GM19395 (cell line): Measurements from ENCODE around the gene MOCS3.

Experiments used
- ATAC-seq: cut with Tn5 transposase; IDR thresholded peaks from one replicate; pipeline ENCODE4 v1.9.1; 2021; ENCODE audit warnings: mild to moderate bottlenecking, moderate library complexity; ENCODE audit not compliant: unreplicated experiment

The MOCS3 gene

DNA sequence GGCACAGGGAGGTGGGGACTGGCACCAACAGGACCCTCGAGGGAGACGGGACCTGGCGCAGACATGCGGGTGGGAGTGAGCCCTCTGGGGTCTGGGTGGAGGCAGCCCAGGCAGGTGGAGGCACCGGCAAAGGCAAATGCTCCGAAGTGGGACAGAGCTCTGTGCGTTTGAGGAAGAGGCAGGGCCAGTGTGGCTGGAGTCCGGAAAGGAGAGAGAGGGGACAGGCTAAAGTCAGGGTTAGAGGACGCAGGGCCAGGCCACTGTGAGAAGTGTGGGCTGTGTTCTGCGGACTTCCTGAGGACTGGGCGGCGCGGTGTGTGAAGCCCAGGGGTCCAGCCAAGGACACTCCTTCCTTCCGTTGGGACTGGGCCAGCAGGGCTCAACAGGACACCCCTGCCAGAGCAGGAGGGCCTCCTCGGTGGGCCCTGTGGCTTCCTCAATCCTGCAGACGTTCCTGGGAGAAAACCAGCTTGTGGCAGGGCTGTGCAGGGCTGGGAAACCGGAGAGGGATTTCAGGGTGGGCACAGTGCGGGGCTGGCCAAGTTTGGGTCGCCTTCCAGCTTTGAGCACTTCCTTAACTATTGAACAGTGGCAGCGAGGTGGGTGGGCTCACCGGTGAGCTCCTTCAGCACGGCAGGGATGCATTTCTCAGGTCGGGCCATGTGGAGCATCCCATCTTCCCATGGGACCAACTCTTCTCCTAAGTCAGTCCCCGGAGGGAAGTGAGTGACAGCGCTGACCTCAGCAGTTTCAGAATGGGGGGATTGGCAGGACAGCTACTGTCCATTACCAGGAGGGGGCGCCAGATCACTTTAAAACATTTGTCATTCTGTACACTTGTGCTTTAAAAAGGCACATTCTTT lies 22.5 kb downstream of the MOCS3 start:
- peak; percentile 56 for ATAC-seq

DNA sequence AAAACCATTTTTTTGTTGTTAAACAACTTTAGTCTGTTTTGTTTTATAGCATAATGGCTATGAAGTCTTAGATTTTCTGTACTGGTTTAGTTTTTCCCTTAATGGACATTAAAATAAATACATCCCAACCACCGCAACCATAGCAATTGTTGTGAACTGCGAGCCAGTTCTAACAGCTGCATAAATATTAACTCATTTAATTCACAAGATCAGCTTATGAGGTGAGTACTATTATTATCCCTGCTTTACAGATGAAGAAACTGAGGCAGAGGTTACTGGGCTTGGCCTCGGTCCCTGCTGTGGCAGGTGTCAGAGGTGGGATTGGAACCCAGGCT lies 23.1 kb downstream of the MOCS3 start:
- no peak for ATAC-seq

DNA sequence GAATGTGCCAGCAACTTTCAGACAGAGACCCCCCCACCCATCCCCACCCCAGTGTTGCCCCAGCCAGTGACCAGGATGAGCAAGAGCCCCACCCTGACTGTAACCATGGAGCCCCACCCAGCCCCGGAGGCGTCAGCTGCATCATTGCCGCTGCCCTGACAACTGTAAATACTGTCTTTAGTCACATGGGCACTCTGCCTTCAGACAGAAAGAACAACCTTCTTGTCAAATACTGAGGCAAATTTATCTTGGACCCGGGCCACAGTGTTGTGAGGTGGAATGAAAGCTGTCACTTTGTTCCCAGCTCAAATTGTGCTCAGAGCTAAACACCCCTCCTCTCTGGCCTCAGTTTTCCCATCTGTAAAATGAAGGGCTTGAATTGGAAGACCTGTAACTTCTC lies 23.7 kb downstream of the MOCS3 start:
- ATAC-seq, result no peak

DNA sequence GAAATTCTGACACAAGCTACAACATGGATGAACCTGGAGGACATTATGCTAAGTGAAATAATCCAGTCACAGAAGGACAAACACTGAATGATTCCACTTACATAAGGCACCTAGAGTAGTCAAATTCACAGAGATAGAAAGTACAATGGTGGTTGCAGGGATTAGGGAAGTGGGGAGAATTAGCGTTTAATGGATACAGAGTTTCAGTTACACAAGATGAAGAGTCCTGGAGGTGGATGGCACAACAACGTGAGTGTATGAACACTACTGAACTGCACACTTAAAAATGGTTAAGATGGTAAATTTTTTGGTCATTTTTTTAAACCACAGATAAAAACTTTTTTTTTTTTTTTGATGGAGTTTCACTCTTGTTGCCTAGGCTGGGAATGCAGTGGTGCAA lies 24.7 kb downstream of the MOCS3 start:
- no peak for ATAC-seq

DNA sequence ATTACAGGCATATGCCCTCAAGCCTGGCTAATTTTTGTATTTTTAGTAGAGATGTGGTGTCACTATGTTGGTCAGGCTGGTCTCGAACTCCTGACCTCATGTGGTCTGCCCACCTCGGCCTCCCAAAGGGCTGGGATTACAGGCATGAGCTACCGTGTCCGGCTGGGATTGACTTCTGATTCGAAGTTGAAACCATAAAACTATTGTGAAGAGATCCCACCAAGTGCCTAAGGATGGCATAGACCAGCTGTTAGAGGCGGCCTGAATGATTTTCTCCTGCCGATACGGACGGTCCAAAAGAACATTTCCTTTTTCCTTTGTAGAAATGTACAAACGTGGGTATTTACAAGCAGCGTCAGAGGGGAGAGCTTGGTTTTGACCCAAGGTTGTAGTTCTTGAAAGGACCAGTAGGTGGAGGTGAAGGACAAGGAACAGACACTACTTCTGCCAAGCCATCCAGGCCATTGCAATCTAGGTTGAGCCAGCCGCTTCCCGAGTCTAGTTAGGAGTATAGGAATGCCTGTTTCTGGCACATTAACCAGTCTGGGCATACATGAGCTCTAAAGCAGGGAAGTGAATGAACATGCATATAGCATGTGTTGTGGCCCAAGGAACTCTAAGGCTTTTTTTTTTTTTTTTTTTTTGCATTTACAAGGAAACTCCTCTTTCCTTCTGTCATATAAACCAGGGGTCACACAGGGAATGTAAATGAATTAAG lies 29.0 kb downstream of the MOCS3 start:
- ATAC-seq, result peak; percentile 74

DNA sequence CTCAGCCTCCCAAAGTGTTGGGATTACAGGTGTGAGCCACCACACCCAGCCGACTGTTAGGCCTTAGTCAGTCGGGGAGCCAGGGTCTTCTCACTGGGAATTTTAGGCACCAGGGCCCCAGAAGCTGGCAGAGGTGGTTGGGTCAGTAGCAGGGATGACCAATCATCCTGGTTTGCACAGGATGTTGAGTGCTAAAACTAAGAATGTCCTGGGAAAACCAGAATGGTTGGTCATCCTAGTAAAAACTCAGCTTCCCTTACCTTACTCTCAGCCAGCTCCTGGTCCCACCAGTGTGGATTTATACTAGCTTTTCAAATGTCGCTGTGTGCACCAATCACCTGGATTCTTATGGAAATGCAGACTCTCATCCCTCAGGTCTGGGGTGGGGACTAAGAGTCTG lies 32.5 kb downstream of the MOCS3 start:
- no peak for ATAC-seq

DNA sequence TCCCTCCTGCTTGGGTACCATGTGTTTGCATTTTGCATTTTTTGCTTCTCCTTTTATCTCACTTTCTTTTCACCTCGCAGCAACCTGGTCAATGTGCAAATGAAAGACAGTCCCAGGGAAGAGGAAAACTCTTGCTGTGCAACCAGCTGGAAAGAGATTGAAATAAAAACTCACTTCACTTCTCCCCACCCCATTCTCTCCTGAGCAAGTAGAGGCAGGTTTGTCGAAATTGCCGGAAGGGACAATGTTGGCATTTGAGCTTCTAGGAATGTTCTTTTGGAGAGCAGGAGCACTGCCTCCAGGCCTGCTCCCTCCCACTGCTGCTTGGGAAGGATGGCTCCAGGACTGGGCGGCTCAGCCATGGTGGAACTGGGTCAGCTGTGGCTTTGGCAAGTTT lies 33.7 kb downstream of the MOCS3 start:
- ATAC-seq, result no peak

DNA sequence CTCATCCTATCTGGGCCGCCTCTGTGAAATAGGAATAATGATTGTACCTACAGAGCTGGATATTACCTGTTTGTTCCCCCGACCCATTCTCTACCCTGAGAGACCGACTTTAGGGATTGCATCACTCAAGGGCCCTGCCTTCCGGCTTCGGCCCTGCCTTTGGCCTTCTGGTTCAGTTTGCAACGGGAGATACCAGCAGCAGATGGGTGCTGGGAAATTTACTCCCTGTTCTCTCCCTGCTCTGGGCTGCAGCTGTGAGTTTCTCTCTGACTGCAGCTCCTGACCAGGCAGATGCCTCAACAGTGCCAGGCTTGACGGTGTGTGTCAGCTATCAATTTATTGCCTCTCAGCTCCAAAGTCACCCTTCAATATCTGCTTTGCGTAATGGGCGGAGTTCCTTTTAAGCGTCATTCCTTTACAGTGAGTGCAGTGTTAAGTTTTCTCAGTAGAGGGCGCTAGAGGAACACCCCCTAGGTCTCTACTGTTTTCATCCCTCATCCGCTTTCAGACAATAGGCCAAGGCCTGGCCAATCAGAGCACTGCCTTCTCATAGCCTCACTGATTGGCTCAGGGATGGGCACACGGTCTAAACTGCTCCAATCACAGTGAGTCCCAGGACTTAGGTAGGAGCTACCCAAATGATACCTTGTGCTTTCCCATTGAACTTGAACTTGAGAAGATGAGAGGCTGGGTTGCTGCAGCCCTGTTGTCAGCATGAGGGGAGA lies 34.3 kb downstream of the MOCS3 start:
- ATAC-seq, result no peak

DNA sequence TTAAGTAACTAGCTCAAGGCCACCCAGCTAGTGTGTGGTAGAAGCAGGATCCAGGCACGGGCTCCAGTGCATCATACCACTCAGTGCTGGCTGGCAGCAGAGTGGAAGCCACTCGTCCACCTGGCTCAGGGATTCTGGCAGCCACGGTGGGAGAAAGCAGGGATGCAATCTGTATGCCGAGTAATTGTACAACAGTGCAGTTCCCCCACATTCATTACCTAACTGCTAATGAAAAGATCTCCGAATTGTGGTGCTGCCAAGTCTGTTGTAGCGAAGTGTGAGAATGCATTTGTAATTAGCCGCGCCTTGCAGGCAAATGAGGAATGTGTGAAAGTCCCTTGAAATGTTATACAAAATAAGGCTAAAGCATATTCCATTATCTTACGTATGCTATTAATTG lies 35.3 kb downstream of the MOCS3 start:
- no peak for ATAC-seq

DNA sequence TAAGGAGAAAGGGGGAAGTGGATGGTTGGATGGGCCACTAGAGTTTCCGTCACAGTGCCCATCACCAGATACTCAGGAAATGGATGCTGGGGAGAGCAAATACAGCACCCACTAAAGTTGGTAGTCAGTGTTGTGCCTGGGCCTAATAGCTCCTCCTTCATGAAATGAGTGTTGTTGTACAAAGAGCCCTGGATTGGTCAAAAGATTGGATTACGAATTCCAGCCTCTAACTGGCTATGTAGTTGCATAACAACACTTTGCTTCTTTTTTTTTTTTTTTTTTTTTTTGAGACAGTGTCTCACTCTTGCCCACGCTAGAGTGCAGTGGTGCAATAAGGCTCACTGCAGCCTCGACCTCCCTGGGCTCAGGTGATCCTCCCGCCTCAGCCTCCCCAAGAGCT lies 36.9 kb downstream of the MOCS3 start:
- no peak for ATAC-seq

DNA sequence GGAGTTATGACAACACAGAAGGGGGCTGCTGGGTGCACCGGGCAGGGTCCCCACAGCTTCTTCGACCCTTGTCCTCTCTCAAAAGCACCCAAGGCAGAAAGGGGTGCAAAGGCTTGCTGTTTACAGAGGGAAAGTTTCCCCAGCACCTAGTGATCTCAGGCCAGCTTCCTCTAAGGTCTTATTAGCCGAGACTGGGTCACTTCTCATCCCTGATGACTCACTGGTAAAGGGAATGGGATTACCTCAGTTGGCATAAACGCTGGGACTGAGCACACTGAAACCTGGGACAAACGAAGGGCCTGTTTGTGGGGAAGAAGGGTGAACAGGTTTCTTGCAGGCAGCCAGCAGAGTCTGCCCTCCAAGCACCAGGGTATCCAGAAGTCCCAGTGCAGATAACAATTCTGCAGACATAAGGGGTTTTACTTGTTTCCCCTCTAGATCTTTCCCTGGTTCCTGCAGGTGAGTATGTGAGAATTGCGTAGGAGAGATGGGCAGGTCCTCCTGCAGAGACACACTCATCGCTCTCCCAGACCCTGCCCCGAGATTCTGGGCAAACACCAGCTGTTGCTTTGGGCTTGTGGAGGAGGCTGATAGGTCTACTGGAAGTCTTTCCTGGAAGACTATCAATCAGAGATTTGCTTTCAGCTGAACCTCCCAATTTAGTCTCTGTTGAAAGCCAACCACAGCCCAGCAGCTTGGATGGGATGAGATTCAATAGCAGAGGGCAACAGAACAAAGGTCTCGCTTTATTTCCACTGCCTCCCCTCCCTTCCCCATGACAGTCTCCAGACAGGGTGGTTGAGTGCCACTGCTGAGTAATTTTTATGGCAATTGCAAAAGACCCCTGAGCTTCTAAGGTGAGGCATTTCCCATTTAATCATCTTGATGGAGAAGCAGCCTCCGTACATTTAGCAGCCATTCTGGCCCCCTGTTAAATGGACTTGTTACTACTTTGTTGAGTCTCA lies 38.6 kb downstream of the MOCS3 start:
- ATAC-seq, result no peak

DNA sequence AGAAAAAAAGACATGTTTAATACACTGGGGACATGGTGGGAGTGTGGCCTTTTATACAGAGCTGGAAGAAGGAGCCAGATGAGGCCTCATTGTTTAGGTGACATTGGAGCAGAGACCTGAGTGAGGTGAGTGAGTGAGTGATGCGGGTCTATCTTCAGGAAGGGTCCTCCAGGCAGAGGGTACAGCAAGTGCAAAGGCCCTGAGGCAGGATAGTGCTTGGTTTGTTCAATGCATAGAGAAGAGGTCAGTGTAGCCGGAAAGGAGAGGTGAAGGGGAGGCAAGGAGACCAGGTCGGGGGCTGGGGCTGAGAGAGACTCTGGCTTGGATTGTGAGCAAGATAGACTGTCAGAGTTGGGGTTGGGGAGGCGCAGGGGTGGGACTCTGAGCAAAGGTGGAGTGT lies 40.7 kb downstream of the MOCS3 start:
- ATAC-seq, result no peak

DNA sequence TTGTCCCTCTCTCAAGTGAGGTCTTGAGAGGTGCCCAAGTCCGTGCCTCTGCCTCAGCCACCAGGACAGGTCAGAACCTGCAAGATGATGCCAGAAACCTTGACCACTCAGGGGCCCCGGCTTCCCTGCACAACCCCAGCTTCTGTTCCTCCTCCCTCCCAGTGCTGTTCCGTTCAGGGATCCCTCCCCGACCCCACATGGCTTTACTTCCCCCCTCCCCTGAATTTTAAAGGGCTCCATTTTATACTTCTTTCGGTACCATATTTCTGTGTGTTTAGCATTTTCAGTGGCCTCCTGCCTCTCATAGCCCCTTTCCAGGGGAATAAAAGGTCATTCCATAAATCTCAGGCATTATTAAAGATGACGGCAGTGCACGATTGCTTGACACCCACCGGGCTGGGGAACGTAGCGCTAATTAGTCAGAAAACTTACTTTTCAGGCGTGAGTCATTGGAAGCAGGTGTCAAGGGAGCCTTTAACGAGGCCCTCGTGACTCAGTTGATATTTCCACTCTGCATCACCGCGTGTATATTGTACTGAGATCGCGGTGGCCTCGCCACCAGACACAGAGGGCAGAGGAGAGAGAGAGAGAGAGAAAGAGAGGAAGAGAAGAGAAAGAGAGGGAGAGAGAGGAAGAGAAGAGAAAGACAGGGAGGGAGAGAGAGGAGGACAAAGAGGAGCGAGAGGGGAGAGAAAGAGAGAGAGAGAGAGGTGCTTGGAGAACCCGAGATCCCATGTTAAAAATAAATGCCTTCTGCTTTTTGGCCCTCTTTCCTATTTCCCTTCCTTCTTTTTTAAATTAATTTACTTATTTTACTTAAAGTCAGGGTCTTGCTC lies 43.0 kb downstream of the MOCS3 start:
- no peak for ATAC-seq

DNA sequence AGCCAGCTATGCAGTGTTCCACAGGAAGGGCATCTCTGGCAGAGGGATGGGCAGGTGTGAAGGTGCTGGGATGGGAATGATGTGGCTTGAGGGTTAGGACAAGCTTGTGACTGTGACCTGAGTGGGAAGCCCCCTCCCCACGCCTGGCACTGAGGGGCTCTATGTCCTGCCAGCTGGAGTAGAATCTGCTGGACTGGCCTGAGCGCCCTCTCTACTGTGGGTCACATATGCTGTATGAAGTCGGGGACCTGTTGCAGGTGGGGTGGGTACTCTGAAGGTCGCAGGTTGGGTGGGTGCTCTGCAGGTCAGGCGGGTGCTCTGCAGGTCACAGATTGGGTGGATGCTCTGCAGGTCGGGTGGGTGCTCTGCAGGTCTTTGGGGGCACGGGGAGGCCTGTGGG lies 44.0 kb downstream of the MOCS3 start:
- ATAC-seq, result no peak

DNA sequence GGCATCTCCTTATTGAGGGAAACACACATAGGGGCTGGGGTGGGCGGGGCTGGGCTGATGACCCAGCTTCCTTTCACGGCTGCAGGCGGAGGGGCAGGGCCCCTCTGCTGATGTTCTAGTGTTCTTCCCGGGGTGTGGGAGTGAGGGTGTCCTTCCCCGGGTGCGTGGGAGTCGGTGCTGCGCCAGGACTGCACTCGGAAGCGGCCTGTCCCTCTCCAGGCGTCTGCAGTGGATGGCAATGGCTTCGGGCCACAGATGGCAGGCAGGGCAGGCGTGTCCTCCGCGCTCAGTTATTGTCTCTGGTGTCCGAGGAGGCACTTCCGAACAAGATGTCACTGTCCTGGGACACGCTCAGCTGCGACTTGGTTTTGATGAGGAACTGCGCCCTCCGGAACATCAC lies 45.1 kb downstream of the MOCS3 start:
- ATAC-seq, result no peak

DNA sequence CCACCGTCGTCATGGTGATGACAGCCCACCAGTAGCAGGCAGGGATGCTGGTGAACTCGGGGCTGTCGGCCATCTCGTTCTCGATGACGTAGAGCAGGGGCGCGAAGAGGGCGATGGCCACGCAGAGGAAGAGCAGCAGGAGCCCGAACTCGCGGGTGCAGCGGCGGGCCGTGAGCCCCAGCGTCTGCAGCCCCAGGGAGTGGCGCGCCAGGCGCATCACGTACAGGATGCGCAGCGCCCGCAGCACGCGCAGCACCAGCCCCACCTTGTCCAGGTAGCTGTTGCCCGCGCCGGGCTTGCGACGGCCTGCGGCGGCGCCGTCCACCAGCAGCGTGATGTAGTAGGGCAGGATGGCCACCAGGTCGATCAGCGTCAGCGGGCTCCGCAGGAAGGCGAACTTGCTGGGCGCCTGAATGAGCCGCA lies 45.7 kb downstream of the MOCS3 start:
- ATAC-seq, result no peak

DNA sequence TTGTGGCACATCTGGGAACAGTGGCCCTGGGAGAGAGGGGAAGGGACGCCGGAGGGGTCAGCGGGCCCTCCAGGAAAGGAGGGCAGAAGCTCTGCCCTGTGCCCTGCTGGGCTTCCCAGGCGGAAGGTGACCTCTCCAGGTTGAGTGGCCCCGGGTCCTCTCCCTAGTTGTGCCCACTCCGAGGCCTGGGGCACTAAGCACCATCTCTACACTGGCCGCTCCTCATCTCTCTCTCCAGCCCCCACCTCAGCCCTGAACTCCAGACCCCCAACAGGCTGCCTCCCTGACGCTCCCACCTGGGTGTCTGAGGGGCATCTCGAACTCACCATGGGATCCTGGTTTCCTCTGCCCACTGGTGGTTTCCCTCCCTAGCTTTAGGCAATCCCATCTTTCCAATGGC lies 46.2 kb downstream of the MOCS3 start:
- no peak for ATAC-seq

DNA sequence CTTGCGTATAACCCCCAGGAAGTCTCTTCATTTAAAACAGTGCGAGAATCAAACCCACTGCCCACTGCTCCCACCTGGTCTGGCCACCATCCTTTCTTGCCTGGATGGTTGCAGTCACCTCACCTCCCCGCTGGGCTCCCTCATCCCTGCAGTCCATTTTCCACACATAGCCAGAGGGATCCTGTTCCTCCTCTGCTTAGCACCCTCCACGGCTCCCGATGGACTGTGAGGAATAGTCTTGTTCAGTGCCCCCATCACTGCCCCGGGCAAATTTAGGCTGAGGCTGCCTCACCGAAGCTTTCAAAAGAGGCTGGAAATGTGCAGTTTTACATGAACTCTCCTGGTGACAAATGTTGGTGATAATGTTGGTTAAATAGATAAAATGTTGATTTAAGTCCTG lies 46.6 kb downstream of the MOCS3 start:
- no peak for ATAC-seq

DNA sequence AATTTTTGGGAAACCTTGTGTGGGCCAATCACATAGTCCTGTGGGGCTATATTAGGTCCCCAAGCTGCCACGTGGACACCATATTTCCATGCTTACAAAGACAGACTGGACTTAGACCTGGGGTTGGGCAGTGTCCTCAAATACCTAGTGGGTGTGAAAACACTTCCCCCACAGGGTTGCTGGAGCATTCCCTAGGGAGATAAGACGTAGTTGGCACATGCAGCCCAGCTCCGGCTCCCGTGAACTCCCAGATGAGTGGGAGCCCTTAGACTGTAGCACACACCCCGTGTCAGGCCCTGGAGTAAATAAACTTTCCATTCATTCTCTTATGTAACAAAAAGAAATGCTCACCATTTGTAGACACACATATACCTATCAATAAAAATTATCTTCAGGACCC lies 50.1 kb downstream of the MOCS3 start:
- no peak for ATAC-seq
